DOHH2 (cell line): ENCODE measurements around the gene SV2C.

Experiments used
- CTCF ChIP-seq: fragments of 200-600 bp; sonication (generic); IDR thresholded peaks from one replicate; pipeline ENCODE4 v1.5.1; 2014; ENCODE audit warnings: antibody characterized with exemption, mild to moderate bottlenecking, low read depth, low read length; ENCODE audit not compliant: poor library complexity, severe bottlenecking
- EZH2phosphoT487 ChIP-seq: fragments of 200-600 bp; sonication (generic); IDR thresholded peaks from 2 replicates; pipeline ENCODE4 v1.6.1; 2017; ENCODE audit warnings: borderline replicate concordance, mild to moderate bottlenecking, antibody characterized with exemption, low read length, moderate library complexity, mixed read lengths

GRCh38 chr5:76134646-76135045 lies 51.5 kb downstream of the SV2C start:
- TF ChIP-seq CTCF = no peak
- TF ChIP-seq EZH2phosphoT487 = no peak
